ENCODE data around the gene NPR3.
A peak's percentile ranks its signal among the peaks of the same experiment; 100 is the strongest.

DNA sequence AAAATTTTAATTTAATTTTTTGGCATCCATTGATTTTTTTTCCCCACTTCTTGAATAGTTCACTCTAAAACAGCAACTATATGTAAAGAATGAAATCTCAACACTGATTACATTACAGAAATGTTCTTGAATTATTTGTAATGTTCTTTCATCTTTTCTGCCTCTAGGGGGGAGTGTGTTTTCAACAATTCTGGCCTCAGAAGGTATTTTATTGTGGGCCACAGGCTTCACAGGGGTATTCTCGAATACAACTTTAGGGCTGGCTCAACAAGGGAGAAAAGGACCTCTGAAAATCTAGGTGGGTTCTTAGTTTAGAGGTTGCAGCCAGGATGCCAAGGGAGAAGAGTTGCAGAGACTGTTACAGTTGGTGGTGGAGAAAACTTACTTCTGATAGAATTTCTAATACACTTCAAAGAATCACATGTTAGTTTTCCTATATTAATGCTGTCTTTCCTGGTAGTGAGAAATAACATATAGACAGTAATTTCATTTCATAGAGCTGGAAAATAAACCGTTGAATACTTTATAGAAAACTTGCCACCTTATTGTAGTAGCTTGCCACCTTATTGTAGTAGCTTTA is 3.6 kb upstream of the NPR3 start:
- TF ChIP-seq EP300 (IDR thresholded peaks at IDR 0.05; ENCODE audit: borderline replicate concordance) (no peak), USF1 (IDR thresholded peaks at IDR 0.05) (no peak), TEAD4 (IDR thresholded peaks at IDR 0.05) (no peak), RAD21 (IDR thresholded peaks at IDR 0.05; ENCODE audit: low read depth) (peak; percentile 79), CREB1 (IDR thresholded peaks at IDR 0.05; ENCODE audit: low read depth) (no peak), TAF1 (IDR thresholded peaks at IDR 0.05; ENCODE audit: low read depth) (no peak), CEBPB (IDR thresholded peaks at IDR 0.05) (no peak), NFIC (IDR thresholded peaks at IDR 0.05) (no peak), EGR1 (IDR thresholded peaks at IDR 0.05) (no peak)
- TF ChIP-seq, protein P1, sequence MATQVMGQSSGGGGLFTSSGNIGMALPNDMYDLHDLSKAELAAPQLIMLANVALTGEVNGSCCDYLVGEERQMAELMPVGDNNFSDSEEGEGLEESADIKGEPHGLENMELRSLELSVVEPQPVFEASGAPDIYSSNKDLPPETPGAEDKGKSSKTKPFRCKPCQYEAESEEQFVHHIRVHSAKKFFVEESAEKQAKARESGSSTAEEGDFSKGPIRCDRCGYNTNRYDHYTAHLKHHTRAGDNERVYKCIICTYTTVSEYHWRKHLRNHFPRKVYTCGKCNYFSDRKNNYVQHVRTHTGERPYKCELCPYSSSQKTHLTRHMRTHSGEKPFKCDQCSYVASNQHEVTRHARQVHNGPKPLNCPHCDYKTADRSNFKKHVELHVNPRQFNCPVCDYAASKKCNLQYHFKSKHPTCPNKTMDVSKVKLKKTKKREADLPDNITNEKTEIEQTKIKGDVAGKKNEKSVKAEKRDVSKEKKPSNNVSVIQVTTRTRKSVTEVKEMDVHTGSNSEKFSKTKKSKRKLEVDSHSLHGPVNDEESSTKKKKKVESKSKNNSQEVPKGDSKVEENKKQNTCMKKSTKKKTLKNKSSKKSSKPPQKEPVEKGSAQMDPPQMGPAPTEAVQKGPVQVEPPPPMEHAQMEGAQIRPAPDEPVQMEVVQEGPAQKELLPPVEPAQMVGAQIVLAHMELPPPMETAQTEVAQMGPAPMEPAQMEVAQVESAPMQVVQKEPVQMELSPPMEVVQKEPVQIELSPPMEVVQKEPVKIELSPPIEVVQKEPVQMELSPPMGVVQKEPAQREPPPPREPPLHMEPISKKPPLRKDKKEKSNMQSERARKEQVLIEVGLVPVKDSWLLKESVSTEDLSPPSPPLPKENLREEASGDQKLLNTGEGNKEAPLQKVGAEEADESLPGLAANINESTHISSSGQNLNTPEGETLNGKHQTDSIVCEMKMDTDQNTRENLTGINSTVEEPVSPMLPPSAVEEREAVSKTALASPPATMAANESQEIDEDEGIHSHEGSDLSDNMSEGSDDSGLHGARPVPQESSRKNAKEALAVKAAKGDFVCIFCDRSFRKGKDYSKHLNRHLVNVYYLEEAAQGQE (IDR thresholded peaks at IDR 0.05; ENCODE audit: low read depth), result no peak

Measured in Ishikawa (cell line).